ENCODE data around the gene ADGRV1. TPM values are rescaled to one million over a fixed set of nuclear protein-coding genes. Genes with fewer than 3 reads are reported as not detected.

ADGRV1 gene
- total and polyA plus RNA-seq, 12 donors = 0.03 to 1.4 (median 0.44) TPM; not detected in 6

DNA sequence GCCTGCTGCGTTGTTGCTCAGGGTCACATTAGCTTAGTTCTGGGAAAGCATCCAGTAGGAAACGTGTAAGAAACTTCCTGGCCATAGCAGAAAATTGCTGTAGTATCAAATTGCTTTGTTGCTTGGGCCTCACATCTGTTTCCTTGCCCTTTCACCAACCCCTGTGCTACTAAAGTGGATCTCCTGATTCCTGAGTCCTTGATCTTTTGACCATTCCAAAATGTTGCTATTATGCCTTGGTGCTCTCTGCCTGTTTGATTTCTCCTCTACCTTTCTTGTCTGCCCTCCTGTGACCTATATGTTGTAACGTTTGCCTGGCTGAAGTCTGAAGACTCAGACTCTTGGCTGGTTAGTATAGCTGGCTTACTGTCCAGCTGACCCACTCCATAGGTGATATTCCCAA, 350.5 kb downstream of the ADGRV1 start:
- intact Hi-C loops (cut with DNase I) = no loop called here
- ATAC-seq (peak in 7 of 8 donors; percentile 41 to 96 (median 88)), DNase-seq (peak in 1 of 2 donors; percentile 36)
- no peak overlapping the region for H3K4me3 ChIP-seq
- no peaks in the 10 kb centered on the region for H3K27me3 ChIP-seq
- no peak for TF ChIP-seq CTCF (IDR thresholded peaks at IDR 0.05)
- 28 to 37% methylated on average over 3 of the region's 3 CpGs for WGBS, 2 donors
- H3K4me1 ChIP-seq = peaks cover 0 to 38% (median 4%) of the 10 kb centered on the region in 9 donors
- H3K27ac ChIP-seq = peak overlapping the region in 5 of 10 donors; percentile 32 to 67 (median 52)
- peaks cover 0 to 6% (median 0%) of the 10 kb centered on the region in 11 donors for H3K9me3 ChIP-seq
- no peaks in the 10 kb centered on the region for H3K36me3 ChIP-seq

GRCh38 chr5:90909940-90910339, 351.3 kb downstream of the ADGRV1 start:
- no peak for TF ChIP-seq CTCF (IDR thresholded peaks at IDR 0.05)
- no peaks in the 10 kb centered on the region for H3K36me3 ChIP-seq
- DNase-seq = no peak
- H3K9me3 ChIP-seq = peaks cover 0 to 4% (median 0%) of the 10 kb centered on the region in 11 donors
- ATAC-seq = no peak
- intact Hi-C loops (cut with DNase I) = no loop called here
- H3K27me3 ChIP-seq = no peaks in the 10 kb centered on the region
- H3K4me1 ChIP-seq = peaks cover 0 to 38% (median 4%) of the 10 kb centered on the region in 9 donors
- 92 to 94% methylated on average over 6 of the region's 6 CpGs for WGBS, 2 donors
- peak overlapping the region in 3 of 10 donors; percentile 10 to 67 (median 47) for H3K27ac ChIP-seq
- no peak overlapping the region for H3K4me3 ChIP-seq

- Histone ChIP-seq H3K4me1 (peaks cover 0 to 38% (median 4%) of the 10 kb centered on the region in 9 donors), H3K36me3 (no peaks in the 10 kb centered on the region), H3K9me3 (no peaks in the 10 kb centered on the region), H3K27me3 (no peaks in the 10 kb centered on the region), H3K4me3 (no peak overlapping the region), H3K27ac (peak overlapping the region in 1 of 10 donors; percentile 8)
- 51 to 56% methylated on average over 1 of the region's 1 CpG for WGBS, 2 donors
- no peak for DNase-seq
- intact Hi-C loops (cut with DNase I) = no loop called here
- no peak for TF ChIP-seq CTCF (IDR thresholded peaks at IDR 0.05)
- peak in 1 of 8 donors; percentile 18 for ATAC-seq
Observed at GRCh38 chr5:90911169-90911568, 352.6 kb downstream of the ADGRV1 start.

- intact Hi-C loops (cut with DNase I) = no loop called here
- H3K4me3 ChIP-seq = no peak overlapping the region
- no peak for ATAC-seq
- no peak overlapping the region for H3K27ac ChIP-seq
- H3K27me3 ChIP-seq = no peaks in the 10 kb centered on the region
- TF ChIP-seq CTCF (IDR thresholded peaks at IDR 0.05) = no peak
- no peak for DNase-seq
- peaks cover 0 to 38% (median 4%) of the 10 kb centered on the region in 9 donors for H3K4me1 ChIP-seq
- WGBS, 2 donors = 90 to 95% methylated on average over 4 of the region's 4 CpGs
- H3K9me3 ChIP-seq = no peaks in the 10 kb centered on the region
- no peaks in the 10 kb centered on the region for H3K36me3 ChIP-seq
Observed at GRCh38 chr5:90912476-90912875, 353.9 kb downstream of the ADGRV1 start.

Data from heart right ventricle (tissue), 16 donors.